Prostate gland (tissue), 1 donor: ENCODE results near the gene RFT1.

Experiments
- POLR2A ChIP-seq: fragments of 450-650 bp; IDR thresholded peaks from one replicate; pipeline ENCODE4 v1.6.1; 2016; ENCODE audit warnings: antibody characterized with exemption, mild to moderate bottlenecking
- POLR2AphosphoS5 ChIP-seq: sonication (generic); formaldehyde crosslinking; IDR thresholded peaks from one replicate; pipeline ENCODE4 v1.6.1; 2017; ENCODE audit warnings: antibody characterized with exemption

DNA sequence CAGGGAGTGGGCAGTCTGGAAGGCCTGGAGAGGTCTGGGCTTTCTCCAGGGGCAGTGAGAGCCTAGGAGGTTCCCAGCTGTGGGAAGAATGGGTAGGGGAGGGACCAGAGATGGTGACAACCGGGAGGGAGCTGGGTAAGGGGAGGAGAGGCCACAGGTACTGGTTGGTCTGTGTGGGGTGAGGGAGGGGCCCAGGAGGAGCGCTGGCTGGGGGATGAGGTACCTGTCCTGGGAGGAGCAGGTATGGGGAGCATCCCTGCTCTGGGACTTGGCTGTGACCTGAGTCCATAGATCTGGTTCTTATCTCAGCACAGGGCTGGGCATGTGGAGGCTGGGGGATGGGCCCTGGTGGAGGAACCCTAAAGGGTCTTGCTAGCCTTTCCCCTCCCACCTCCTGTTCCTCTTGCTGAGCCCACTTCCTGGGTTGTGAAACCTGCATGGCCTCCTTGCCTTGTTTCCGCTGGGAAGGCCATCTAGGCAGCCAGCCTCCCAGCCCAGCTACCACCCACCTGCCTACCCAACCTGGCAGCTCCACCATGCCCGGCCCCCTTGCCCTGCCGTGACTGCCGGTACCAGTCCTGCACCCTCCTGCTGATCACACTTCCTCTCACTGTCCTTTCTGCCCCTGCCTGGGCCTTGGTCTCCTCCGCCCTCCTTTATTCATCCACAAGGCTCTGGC is 41.7 kb upstream of the RFT1 start:
- no peak for TF ChIP-seq POLR2A
- no peak for TF ChIP-seq POLR2AphosphoS5
